PC-3 (cell line): ENCODE measurements around the gene SATL1.

Experiments used
- CTCF ChIP-seq: fragments of 300-600 bp; sonication (generic); conservative IDR thresholded peaks from 2 replicates; pipeline ENCODE4 v1.5.1; 2017; ENCODE audit warnings: antibody characterized with exemption, low read depth, mild to moderate bottlenecking, low read length
- EZH2 ChIP-seq: fragments of 300-600 bp; sonication (generic); IDR thresholded peaks from one replicate; pipeline ENCODE4 v1.6.1; 2017; ENCODE audit warnings: antibody characterized with exemption, mild to moderate bottlenecking, low read length; ENCODE audit not compliant: unreplicated experiment
- EZH2phosphoT487 ChIP-seq: fragments of 300-600 bp; sonication (generic); IDR thresholded peaks from 2 replicates; pipeline ENCODE4 v1.6.1; 2018; ENCODE audit warnings: mild to moderate bottlenecking, antibody characterized with exemption, low read length, borderline replicate concordance

- TF ChIP-seq CTCF (no peak), EZH2 (no peak), EZH2phosphoT487 (no peak)
These were observed 29.6 kb downstream of the SATL1 start for GRCh38 chrX:85213792-85214530.
